GM12892 (cell line): ENCODE results near the gene CCDC192.

Source experiments
- POLR2A ChIP-seq: IDR thresholded peaks from 2 replicates; pipeline ENCODE4 v1.6.1; 2011; ENCODE audit warnings: low read depth, low read length, control low read depth
- POLR2AphosphoS5 ChIP-seq: IDR thresholded peaks from 2 replicates; pipeline ENCODE4 v1.6.1; 2011; ENCODE audit warnings: low read depth, low read length, control low read depth

- TF ChIP-seq POLR2A, result no peak
- TF ChIP-seq POLR2AphosphoS5, result no peak
Measured at GRCh38 chr5:127919006-127919796, 216.0 kb downstream of the CCDC192 start.
